K562 (cell line): ENCODE measurements around the gene KRI1. TPM values are rescaled to one million over a fixed set of nuclear protein-coding genes. Genes with fewer than 3 reads are reported as not detected.
A peak's percentile ranks its signal among the peaks of the same experiment; 100 is the strongest.

Experiments used
- ARID1B ChIP-seq: fragments of 450-650 bp; IDR thresholded peaks from 2 replicates; pipeline ENCODE4 v1.6.1; 2016; ENCODE audit warnings: antibody characterized with exemption, mild to moderate bottlenecking, inconsistent platforms
- ARID2 ChIP-seq: fragments of 450-650 bp; IDR thresholded peaks from 2 replicates; pipeline ENCODE4 v1.6.1; 2017; ENCODE audit warnings: antibody characterized with exemption, mild to moderate bottlenecking
- GATAD2A ChIP-seq: fragments of 450-650 bp; IDR thresholded peaks from 2 replicates; pipeline ENCODE4 v1.6.1; 2017
- KAT2B ChIP-seq: IDR thresholded peaks from one replicate; pipeline ENCODE4 v1.6.1; 2012; ENCODE audit warnings: low read depth, mild to moderate bottlenecking, control low read depth, inconsistent platforms, low read length, moderate library complexity
- KDM5B ChIP-seq: fragments of 200-600 bp; sonication (generic); IDR thresholded peaks from 2 replicates; pipeline ENCODE4 v1.6.1; 2012; ENCODE audit warnings: low read depth, mild to moderate bottlenecking, moderate library complexity, low read length, control low read depth, inconsistent platforms; ENCODE audit not compliant: insufficient replicate concordance
- NEUROD1 ChIP-seq: fragments of 150-350 bp; IDR thresholded peaks from 2 replicates; pipeline ENCODE4 v1.6.1; 2014; ENCODE audit warnings: borderline replicate concordance, low read length, low read depth; ENCODE audit not compliant: partially characterized antibody
- OTX1 ChIP-seq: fragments of 450-650 bp; formaldehyde crosslinking; IDR thresholded peaks from 2 replicates; pipeline ENCODE4 v1.4.0; 2022; ENCODE audit warnings: mild to moderate bottlenecking
- SMAD3 ChIP-seq: fragments of 450-650 bp; formaldehyde crosslinking; conservative IDR thresholded peaks from 2 replicates; pipeline ENCODE4 v1.4.0; 2020; ENCODE audit warnings: mild to moderate bottlenecking
- SMARCA5 ChIP-seq: fragments of 450-650 bp; IDR thresholded peaks from 2 replicates; pipeline ENCODE4 v1.6.1; 2016
- SMARCE1 ChIP-seq: fragments of 450-650 bp; IDR thresholded peaks from 2 replicates; pipeline ENCODE4 v1.7.1; 2016; ENCODE audit warnings: mild to moderate bottlenecking
- SRSF7 ChIP-seq: fragments of 200-400 bp; formaldehyde crosslinking; optimal IDR thresholded peaks from 2 replicates; pipeline ENCODE3; 2017; ENCODE audit warnings: mild to moderate bottlenecking, low read depth, low read length
- WHSC1 ChIP-seq: IDR thresholded peaks from one replicate; pipeline ENCODE4 v1.6.1; 2012; ENCODE audit warnings: low read length, control low read depth, inconsistent platforms
- ZNF165 ChIP-seq: fragments of 250-450 bp; sonication (Bioruptor Pico); IDR thresholded peaks from 2 replicates; pipeline ENCODE4 v1.4.0; 2020; ENCODE audit warnings: borderline replicate concordance
- ZNF263 ChIP-seq: sonication (generic); formaldehyde crosslinking; IDR thresholded peaks from 2 replicates; pipeline ENCODE4 v1.8.0; 2022; ENCODE audit warnings: mild to moderate bottlenecking, missing genetic modification reagents, borderline replicate concordance
- ZNF766 ChIP-seq: fragments of 200-800 bp; sonication (Bioruptor generic); conservative IDR thresholded peaks from 2 replicates; pipeline ENCODE4 v1.6.1; 2016; ENCODE audit warnings: missing genetic modification characterization, missing compliant biosample characterization
- ZNF778 ChIP-seq: fragments of 450-650 bp; formaldehyde crosslinking; IDR thresholded peaks from 2 replicates; pipeline ENCODE4 v1.4.0; 2020; ENCODE audit warnings: mild to moderate bottlenecking, moderate library complexity
- polyA plus RNA-seq, 8 experiments: library from polyadenylated mRNA; depleted of rRNA in 4 of 8; stranded (reverse) in 5 of 8; unstranded in 3 of 8; fragments of >200 nt; fragmentation: Nextera tagmentation in 2 of 8; fragmentation: Illumina TruSeq in 1 of 8; extraction: Ambion mirVana in 2 of 8; extraction: Trizol in 1 of 8; gene quantifications; 2 replicates each; pipeline versions ENCODE4 v1.2.1 to v1.2.3, GENCODE V29; 2011 to 2014; ENCODE audit warnings: inconsistent platforms in 1 of 8, missing spikeins in 1 of 8
- total RNA-seq, 7 experiments: library from RNA; depleted of rRNA in 6 of 7; stranded (reverse); fragments of >200 nt in 6 of 7; fragmentation: Illumina TruSeq in 2 of 7; extraction: Trizol in 2 of 7; gene quantifications; 2 replicates each; pipeline versions ENCODE4 v1.2.1 to v1.2.3, GENCODE V29; 2011 to 2021; ENCODE audit warnings: low replicate concordance in 1 of 7
- TF ChIP-seq, protein P1 (sequence below): IDR thresholded peaks from 3 replicates; pipeline ENCODE4 v1.6.1; 2011; ENCODE audit warnings: borderline replicate concordance, mild to moderate bottlenecking; ENCODE audit not compliant: insufficient read length, insufficient read depth
- TF ChIP-seq, protein P2 (sequence below): fragments of 450-650 bp; formaldehyde crosslinking; conservative IDR thresholded peaks from 2 replicates; pipeline ENCODE4 v1.4.0; 2022; ENCODE audit warnings: mild to moderate bottlenecking, missing genetic modification characterization
- TF ChIP-seq, protein P3 (sequence below): sonication (generic); formaldehyde crosslinking; IDR thresholded peaks from 2 replicates; pipeline ENCODE4 v1.8.0; 2022; ENCODE audit warnings: mild to moderate bottlenecking, low read depth, missing genetic modification reagents
- TF ChIP-seq, protein P4 (sequence below): fragments of 450-650 bp; formaldehyde crosslinking; IDR thresholded peaks from 2 replicates; pipeline ENCODE4 v1.4.0; 2020; ENCODE audit warnings: mild to moderate bottlenecking, moderate library complexity

KRI1 gene
- total and polyA plus RNA-seq, 9 of the 15 experiments (the other 6 are each of a cell fraction or from before 2014, with no cell fraction given): 1.1 to 50.7 (median 24.7) TPM

DNA sequence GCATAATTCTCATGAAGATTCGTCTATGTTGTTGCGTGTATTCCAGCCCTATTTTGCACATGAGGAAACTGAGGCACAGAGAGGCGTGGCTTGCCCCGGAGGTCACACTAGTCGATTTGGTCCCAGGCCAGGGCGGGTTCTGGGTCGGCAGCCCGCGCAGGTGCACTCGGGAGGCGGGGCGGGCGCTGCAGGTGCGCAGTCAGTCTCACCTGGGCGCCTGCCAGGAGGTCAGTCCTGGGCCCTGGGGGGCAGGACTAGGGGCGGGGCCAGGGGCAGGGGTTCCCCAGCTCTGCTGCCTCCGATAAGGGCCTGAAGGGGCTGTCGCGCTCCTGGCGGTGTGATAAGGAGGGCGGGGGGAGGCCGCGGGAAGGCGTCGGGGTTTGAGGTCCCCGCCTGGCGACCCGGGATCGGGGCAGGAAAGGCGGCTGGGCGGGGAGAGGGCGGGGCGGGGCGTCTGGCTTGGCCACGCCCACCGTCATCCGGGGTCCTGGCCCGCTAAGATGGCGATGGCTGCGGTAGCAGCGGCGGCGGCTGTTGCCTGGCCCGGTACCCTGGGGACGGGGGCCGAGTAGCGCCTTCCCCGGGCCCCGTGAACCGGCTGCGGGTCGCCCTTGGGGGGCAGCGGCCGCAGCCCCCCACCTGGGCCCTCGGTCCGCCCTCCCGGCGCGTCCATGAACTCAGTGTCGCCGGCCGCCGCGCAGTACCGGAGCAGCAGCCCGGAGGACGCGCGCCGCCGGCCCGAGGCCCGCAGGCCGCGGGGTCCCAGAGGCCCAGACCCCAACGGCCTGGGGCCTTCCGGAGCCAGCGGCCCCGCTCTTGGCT lies 22.2 kb downstream of the KRI1 start, which contains the start of gene ATG4D (continued):
- TF ChIP-seq ARID1B (peak; percentile 96), SMARCA5 (peak; percentile 60; the same call in 1 of the 2 replicates), ZNF263 (CRISPR knock-in tag) (peak; percentile 56; the same call in 1 of the 2 replicates), ZNF778 (CRISPR knock-in tag) (no peak), SRSF7 (no peak), SMAD3 (no peak), ZNF165 (no peak), ZNF766 (CRISPR knock-in tag) (no peak), OTX1 (CRISPR knock-in tag) (no peak), SMARCE1 (no peak), KAT2B (no peak), WHSC1 (no peak), ARID2 (no peak), GATAD2A (peak; percentile 70; the same call in 1 of the 2 replicates), KDM5B (peak; percentile 72), NEUROD1 (peak; percentile 25)
- TF ChIP-seq, protein P1, sequence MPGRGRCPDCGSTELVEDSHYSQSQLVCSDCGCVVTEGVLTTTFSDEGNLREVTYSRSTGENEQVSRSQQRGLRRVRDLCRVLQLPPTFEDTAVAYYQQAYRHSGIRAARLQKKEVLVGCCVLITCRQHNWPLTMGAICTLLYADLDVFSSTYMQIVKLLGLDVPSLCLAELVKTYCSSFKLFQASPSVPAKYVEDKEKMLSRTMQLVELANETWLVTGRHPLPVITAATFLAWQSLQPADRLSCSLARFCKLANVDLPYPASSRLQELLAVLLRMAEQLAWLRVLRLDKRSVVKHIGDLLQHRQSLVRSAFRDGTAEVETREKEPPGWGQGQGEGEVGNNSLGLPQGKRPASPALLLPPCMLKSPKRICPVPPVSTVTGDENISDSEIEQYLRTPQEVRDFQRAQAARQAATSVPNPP: no peak
- TF ChIP-seq, protein P2, sequence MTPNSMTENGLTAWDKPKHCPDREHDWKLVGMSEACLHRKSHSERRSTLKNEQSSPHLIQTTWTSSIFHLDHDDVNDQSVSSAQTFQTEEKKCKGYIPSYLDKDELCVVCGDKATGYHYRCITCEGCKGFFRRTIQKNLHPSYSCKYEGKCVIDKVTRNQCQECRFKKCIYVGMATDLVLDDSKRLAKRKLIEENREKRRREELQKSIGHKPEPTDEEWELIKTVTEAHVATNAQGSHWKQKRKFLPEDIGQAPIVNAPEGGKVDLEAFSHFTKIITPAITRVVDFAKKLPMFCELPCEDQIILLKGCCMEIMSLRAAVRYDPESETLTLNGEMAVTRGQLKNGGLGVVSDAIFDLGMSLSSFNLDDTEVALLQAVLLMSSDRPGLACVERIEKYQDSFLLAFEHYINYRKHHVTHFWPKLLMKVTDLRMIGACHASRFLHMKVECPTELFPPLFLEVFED (CRISPR knock-in tag): no peak
- TF ChIP-seq, protein P3, sequence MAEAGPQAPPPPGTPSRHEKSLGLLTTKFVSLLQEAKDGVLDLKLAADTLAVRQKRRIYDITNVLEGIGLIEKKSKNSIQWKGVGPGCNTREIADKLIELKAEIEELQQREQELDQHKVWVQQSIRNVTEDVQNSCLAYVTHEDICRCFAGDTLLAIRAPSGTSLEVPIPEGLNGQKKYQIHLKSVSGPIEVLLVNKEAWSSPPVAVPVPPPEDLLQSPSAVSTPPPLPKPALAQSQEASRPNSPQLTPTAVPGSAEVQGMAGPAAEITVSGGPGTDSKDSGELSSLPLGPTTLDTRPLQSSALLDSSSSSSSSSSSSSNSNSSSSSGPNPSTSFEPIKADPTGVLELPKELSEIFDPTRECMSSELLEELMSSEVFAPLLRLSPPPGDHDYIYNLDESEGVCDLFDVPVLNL: no peak
- TF ChIP-seq, protein P4, sequence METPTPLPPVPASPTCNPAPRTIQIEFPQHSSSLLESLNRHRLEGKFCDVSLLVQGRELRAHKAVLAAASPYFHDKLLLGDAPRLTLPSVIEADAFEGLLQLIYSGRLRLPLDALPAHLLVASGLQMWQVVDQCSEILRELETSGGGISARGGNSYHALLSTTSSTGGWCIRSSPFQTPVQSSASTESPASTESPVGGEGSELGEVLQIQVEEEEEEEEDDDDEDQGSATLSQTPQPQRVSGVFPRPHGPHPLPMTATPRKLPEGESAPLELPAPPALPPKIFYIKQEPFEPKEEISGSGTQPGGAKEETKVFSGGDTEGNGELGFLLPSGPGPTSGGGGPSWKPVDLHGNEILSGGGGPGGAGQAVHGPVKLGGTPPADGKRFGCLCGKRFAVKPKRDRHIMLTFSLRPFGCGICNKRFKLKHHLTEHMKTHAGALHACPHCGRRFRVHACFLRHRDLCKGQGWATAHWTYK: no peak
